A549 (cell line): ENCODE measurements around the gene RAPGEF5.

ENCODE experiments used
- BHLHE40 ChIP-seq: IDR thresholded peaks from 2 replicates; pipeline ENCODE4 v1.6.1; 2012; ENCODE audit warnings: low read depth, low read length, inconsistent platforms
- CTCF ChIP-seq: fragments of >200 bp; sonication (Bioruptor Twin); formaldehyde crosslinking; IDR thresholded peaks from 3 replicates; pipeline ENCODE4 v1.5.1; 2016
- E2F6 ChIP-seq: IDR thresholded peaks from 2 replicates; pipeline ENCODE4 v1.6.1; 2012; ENCODE audit warnings: low read depth, borderline replicate concordance
- HOXB13 ChIP-seq: fragments of 250-450 bp; sonication (Bioruptor Pico); IDR thresholded peaks from 2 replicates; pipeline ENCODE4 v1.5.0; 2020; ENCODE audit warnings: low read depth, mild to moderate bottlenecking, moderate library complexity
- MAX ChIP-seq: IDR thresholded peaks from 2 replicates; pipeline ENCODE4 v1.6.1; 2012
- RAD21 ChIP-seq, 2 experiments: fragments of >200 bp in 1 of 2; sonication (Bioruptor Twin) in 1 of 2; formaldehyde crosslinking in 1 of 2; IDR thresholded peaks in 1 of 2; conservative IDR thresholded peaks in 1 of 2; 2 replicates in 1 of 2; 3 replicates in 1 of 2; pipeline ENCODE4 v1.6.1; 2012 to 2018; ENCODE audit warnings: inconsistent platforms in 1 of 2

- no peak for TF ChIP-seq CTCF
- no peak for TF ChIP-seq HOXB13
- TF ChIP-seq RAD21 (conservative IDR thresholded peaks at IDR 0.05 in 1 of 2, IDR thresholded peaks at IDR 0.05 in 1 of 2) = no peak
- TF ChIP-seq E2F6 = no peak
- no peak for TF ChIP-seq BHLHE40
- TF ChIP-seq MAX = no peak
Observed at GRCh38 chr7:22262538-22262937, 94.4 kb downstream of the RAPGEF5 start.
